ENCODE measurements around the gene EIF4H.

DNA sequence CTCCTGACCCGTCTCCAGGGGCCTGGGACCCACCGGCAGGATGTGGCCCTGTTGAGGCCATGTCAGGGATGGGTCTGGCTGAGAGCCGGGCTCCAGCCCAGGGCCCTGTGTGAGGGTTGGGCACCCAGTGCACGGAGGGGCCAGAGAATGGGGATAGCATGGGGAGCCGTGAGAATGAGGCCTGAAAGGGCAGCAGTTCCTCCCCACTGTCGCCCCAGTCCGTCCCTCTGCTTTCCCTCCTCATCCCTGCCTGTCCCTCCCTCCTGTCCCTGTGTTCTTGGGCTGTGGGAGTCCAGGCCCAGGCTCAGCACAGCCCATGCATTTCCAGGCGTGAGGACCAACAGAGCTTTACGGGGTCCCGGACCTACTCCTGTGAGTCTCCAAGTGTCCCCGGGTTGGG lies 45.3 kb downstream of the EIF4H start:
- no peak for TF ChIP-seq EZH2 (IDR thresholded peaks at IDR 0.05; ENCODE audit: borderline replicate concordance, insufficient read depth, low read depth, low read length, poor library complexity, severe bottlenecking)
- TF ChIP-seq, protein P1, sequence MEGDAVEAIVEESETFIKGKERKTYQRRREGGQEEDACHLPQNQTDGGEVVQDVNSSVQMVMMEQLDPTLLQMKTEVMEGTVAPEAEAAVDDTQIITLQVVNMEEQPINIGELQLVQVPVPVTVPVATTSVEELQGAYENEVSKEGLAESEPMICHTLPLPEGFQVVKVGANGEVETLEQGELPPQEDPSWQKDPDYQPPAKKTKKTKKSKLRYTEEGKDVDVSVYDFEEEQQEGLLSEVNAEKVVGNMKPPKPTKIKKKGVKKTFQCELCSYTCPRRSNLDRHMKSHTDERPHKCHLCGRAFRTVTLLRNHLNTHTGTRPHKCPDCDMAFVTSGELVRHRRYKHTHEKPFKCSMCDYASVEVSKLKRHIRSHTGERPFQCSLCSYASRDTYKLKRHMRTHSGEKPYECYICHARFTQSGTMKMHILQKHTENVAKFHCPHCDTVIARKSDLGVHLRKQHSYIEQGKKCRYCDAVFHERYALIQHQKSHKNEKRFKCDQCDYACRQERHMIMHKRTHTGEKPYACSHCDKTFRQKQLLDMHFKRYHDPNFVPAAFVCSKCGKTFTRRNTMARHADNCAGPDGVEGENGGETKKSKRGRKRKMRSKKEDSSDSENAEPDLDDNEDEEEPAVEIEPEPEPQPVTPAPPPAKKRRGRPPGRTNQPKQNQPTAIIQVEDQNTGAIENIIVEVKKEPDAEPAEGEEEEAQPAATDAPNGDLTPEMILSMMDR (IDR thresholded peaks at IDR 0.05): no peak

All from B cell (primary cell).